Neutrophil (primary cell): ENCODE measurements around the gene TRPM2.

Experiments used
- H3K27ac ChIP-seq: fragments of 200-600 bp; sonication (generic); 2 replicates; pipeline ENCODE4 v1.5.1; 2016; ENCODE audit warnings: mild to moderate bottlenecking, moderate library complexity
- H3K27me3 ChIP-seq: fragments of 200-600 bp; sonication (generic); 2 replicates; pipeline ENCODE4 v1.6.0; 2016; ENCODE audit warnings: mild to moderate bottlenecking
- H3K36me3 ChIP-seq: fragments of 200-600 bp; sonication (generic); 2 replicates; pipeline ENCODE4 v1.5.1; 2017
- H3K4me1 ChIP-seq, 2 experiments: fragments of 200-600 bp in 1 of 2; sonication (generic) in 1 of 2; 1 replicate in 1 of 2; 2 replicates in 1 of 2; pipeline versions ENCODE4 v1.5.1 to v1.6.1; 2013 to 2016; ENCODE audit warnings: low read depth in 1 of 2, low read length in 1 of 2, mild to moderate bottlenecking in 1 of 2, moderate library complexity in 1 of 2; ENCODE audit not compliant: control insufficient read depth in 1 of 2, insufficient read depth in 1 of 2
- H3K4me3 ChIP-seq, 2 experiments: fragments of 200-600 bp in 1 of 2; sonication (generic) in 1 of 2; 1 replicate in 1 of 2; 2 replicates in 1 of 2; pipeline ENCODE4 v1.5.1; 2013 to 2016; ENCODE audit warnings: low read depth in 1 of 2, low read length in 1 of 2, mild to moderate bottlenecking in 1 of 2, moderate library complexity in 1 of 2
- H3K9me3 ChIP-seq: fragments of 200-600 bp; sonication (generic); 2 replicates; pipeline ENCODE4 v1.5.1; 2016
- TF ChIP-seq, protein P1 (sequence below): fragments of 200-600 bp; sonication (generic); IDR thresholded peaks from 2 replicates; pipeline ENCODE4 v1.5.1; 2016; ENCODE audit warnings: antibody characterized with exemption

Gene TRPM2

DNA sequence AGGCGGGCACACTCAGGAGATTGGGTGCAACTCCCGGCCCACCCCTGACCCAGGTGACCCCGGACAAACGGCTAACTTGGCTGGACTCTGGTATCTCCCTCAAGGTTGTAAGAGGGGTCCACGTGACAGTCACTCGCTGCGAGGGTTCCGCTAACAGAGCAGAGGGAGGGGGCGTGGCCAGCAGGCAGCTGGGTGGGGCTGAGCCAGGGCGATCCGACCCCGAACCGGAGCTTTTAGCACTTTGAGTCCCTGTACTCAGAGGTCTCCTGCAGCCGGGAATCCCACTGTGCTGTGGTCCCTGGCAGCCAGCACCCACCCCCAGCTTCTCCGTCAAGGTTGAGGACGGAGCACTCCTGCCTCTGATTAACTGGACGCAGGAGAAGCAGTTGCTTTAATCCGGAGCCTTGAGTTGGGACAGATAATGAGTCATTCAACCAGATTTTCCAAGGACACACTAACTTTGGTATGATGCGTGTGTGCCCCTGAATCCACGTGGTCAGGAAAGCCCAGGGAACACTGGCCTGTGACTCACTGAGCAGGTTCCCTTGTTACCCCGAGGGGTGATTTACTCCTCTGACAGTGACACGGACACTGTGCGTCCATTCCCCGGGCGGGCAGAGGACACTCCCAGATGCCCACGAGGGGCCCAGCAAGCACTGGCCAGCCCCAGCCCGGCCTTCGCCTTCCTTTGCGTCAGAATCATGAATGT lies 16.8 kb downstream of the TRPM2 start:
- H3K27ac ChIP-seq, result peak overlapping the region; percentile 5
- TF ChIP-seq, protein P1, sequence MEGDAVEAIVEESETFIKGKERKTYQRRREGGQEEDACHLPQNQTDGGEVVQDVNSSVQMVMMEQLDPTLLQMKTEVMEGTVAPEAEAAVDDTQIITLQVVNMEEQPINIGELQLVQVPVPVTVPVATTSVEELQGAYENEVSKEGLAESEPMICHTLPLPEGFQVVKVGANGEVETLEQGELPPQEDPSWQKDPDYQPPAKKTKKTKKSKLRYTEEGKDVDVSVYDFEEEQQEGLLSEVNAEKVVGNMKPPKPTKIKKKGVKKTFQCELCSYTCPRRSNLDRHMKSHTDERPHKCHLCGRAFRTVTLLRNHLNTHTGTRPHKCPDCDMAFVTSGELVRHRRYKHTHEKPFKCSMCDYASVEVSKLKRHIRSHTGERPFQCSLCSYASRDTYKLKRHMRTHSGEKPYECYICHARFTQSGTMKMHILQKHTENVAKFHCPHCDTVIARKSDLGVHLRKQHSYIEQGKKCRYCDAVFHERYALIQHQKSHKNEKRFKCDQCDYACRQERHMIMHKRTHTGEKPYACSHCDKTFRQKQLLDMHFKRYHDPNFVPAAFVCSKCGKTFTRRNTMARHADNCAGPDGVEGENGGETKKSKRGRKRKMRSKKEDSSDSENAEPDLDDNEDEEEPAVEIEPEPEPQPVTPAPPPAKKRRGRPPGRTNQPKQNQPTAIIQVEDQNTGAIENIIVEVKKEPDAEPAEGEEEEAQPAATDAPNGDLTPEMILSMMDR, result no peak
- H3K9me3 ChIP-seq, result no peaks in the 10 kb centered on the region
- peak overlapping the region in 1 of 2 experiments; percentile 48 for H3K4me3 ChIP-seq
- peaks cover 35 to 44% of the 10 kb centered on the region in 2 experiments for H3K4me1 ChIP-seq
- H3K27me3 ChIP-seq, result no peaks in the 10 kb centered on the region
- H3K36me3 ChIP-seq, result peaks cover 39% of the 10 kb centered on the region

DNA sequence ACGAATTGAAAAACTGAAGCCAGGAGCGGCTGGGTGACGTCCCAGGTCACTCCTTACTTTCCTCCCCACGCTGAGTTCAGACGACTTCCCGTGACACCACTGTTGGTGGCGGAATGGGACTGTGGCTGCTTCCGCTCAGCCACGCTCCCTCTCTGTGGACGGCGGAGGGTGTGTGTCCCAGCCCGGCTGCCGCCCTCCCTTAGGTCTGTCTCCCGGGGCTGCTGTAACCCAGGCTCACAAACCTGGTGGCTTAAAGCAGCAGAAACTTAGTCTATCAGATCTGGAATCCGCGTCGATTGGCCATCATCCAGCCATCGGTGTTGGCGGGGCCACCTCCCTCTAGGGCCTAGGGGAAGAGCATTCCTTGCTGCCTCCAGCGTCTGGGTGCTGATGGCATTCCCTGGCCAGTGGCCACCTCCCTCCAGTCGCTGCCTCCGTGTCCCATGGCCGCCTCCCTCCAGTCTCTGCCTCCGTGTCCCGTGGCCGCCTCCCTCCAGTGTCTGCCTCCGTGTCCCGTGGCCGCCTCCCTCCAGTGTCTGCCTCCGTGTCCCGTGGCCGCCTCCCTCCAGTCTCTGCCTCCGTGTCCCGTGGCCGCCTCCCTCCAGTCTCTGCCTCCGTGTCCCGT lies 17.5 kb downstream of the TRPM2 start:
- H3K4me1 ChIP-seq, result peaks cover 42 to 51% of the 10 kb centered on the region in 2 experiments
- H3K36me3 ChIP-seq, result peaks cover 32% of the 10 kb centered on the region
- TF ChIP-seq, protein P1, result no peak
- H3K27ac ChIP-seq, result no peak overlapping the region
- H3K4me3 ChIP-seq, result no peak overlapping the region
- H3K27me3 ChIP-seq, result no peaks in the 10 kb centered on the region
- no peaks in the 10 kb centered on the region for H3K9me3 ChIP-seq

DNA sequence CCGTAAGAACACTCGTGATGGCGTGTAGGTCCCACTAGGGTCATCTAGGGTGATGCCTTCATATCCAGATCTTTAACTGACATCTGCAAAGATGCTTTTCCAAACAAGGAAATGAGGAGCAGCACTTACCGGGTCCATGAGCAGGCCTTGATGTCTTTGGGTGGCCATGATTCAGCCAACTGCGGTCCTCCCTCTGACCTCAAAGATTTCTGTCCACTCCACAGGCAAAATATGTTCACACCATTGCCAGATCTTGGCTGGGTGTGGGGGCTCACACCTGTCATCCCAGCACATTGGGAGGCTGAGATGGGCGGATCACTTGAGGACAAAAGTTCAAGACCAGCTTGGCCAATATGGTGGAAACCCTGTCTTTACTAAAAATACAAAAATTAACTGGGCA lies 18.2 kb downstream of the TRPM2 start:
- Histone ChIP-seq H3K9me3 (no peaks in the 10 kb centered on the region), H3K36me3 (peaks cover 26% of the 10 kb centered on the region), H3K4me1 (peaks cover 49 to 58% of the 10 kb centered on the region in 2 experiments), H3K27me3 (no peaks in the 10 kb centered on the region), H3K27ac (peak overlapping the region; percentile 25), H3K4me3 (no peak overlapping the region)
- TF ChIP-seq, protein P1, result no peak

DNA sequence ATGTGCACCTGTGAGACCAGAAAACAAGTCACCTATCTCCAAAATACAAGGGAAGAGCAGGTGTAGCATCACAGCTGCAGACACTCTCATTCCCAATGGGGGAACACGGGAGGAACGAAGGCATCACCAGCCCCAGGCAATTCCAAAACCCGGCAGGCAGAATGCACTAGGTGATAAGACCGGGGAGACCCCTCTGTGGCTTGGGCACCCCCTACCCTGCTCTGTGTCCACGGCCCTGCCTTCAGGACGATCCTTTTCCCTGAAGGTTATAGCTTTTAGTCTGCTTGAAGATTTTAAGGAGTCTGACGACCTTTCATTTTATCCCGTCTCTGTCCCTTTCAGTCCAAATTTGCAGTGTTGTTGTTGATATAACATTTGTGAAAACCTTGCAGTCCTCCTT lies 19.2 kb downstream of the TRPM2 start:
- peak overlapping the region; percentile 94 for H3K27ac ChIP-seq
- TF ChIP-seq, protein P1, result no peak
- H3K9me3 ChIP-seq, result no peaks in the 10 kb centered on the region

DNA sequence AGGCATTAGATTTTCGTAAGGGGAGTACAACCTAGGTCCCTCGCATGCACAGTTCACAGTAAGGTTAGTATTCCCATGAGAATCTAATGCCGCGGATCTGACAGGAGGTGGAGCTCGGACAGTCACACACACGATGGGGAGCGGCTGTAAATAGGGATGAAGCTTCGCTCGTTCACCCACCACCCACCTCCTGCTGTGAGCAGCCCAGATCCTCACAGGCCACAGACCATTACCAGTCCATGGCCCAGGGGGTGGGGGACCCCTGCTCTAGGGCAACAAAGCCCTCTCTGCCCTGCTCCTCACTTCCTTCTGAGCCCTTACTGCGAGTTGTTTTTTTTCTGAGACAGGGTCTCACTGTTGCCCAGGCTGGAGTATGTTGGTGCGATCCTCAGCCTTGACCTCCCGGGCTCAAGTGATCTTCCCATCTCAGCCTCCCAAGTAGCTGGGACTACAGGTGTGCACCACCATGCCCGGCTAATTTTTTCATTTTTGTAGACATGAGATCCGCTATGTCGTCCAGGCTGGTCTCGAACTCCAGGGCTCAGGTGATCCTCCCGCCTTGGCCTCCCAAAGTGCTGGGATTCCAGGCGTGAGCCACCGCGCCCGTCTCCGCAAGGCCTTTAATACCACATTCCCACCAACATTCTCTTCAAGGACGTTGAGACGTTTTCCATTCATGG lies 21.3 kb downstream of the TRPM2 start:
- H3K4me1 ChIP-seq, result peaks cover 50 to 60% of the 10 kb centered on the region in 2 experiments
- H3K4me3 ChIP-seq, result peak overlapping the region; percentile 55 to 60
- TF ChIP-seq, protein P1, result no peak
- H3K27ac ChIP-seq, result peak overlapping the region; percentile 94
- H3K36me3 ChIP-seq, result peaks cover 40% of the 10 kb centered on the region
- no peaks in the 10 kb centered on the region for H3K9me3 ChIP-seq
- no peaks in the 10 kb centered on the region for H3K27me3 ChIP-seq

More for the DNA sequence above, 19.2 kb downstream of the TRPM2 start:
- Histone ChIP-seq H3K4me3 (no peak overlapping the region), H3K4me1 (peaks cover 56 to 68% of the 10 kb centered on the region in 2 experiments), H3K27me3 (no peaks in the 10 kb centered on the region), H3K36me3 (peaks cover 21% of the 10 kb centered on the region)
